ENCODE results near the gene ST8SIA6. TPM values are rescaled to one million over a fixed set of nuclear protein-coding genes. Genes with fewer than 3 reads are reported as not detected.

ST8SIA6 gene
- total and polyA plus RNA-seq, 7 donors, result 0.50 to 2.6 (median 1.1) TPM; not detected in 2

- H3K4me1 ChIP-seq, result no peaks in the 10 kb centered on the region
- H3K9me3 ChIP-seq, result peaks cover 0 to 13% (median 0%) of the 10 kb centered on the region in 4 donors
- TF ChIP-seq POLR2A (IDR thresholded peaks at IDR 0.05), result no peak
- TF ChIP-seq POLR2AphosphoS5 (IDR thresholded peaks at IDR 0.05), result no peak
- TF ChIP-seq EP300 (IDR thresholded peaks at IDR 0.05), result no peak
- no peak for TF ChIP-seq CTCF (IDR thresholded peaks at IDR 0.05)
- intact Hi-C loops (cut with DNase I), result no loop called here
- no peak for DNase-seq
- no peaks in the 10 kb centered on the region for H3K27me3 ChIP-seq
- 86 to 93% methylated on average over 3 of the region's 3 CpGs for WGBS, 2 donors
- H3K27ac ChIP-seq, result no peak overlapping the region
- H3K4me3 ChIP-seq, result no peak overlapping the region
- no peaks in the 10 kb centered on the region for H3K36me3 ChIP-seq
Measured at GRCh38 chr10:17282311-17282710, 172.1 kb downstream of the ST8SIA6 start.

- Histone ChIP-seq H3K9me3 (peaks cover 0 to 13% (median 2%) of the 10 kb centered on the region in 4 donors), H3K4me3 (no peak overlapping the region), H3K36me3 (no peaks in the 10 kb centered on the region), H3K27me3 (no peaks in the 10 kb centered on the region), H3K4me1 (no peaks in the 10 kb centered on the region), H3K27ac (no peak overlapping the region)
- TF ChIP-seq POLR2AphosphoS5 (IDR thresholded peaks at IDR 0.05) (no peak), CTCF (IDR thresholded peaks at IDR 0.05) (no peak), EP300 (IDR thresholded peaks at IDR 0.05) (no peak), POLR2A (IDR thresholded peaks at IDR 0.05) (no peak)
- DNase-seq, result no peak
- intact Hi-C loops (cut with DNase I), result no loop called here
- WGBS, 2 donors, result 36 to 68% methylated on average over 4 of the region's 4 CpGs
Measured at GRCh38 chr10:17278607-17279240, 175.7 kb downstream of the ST8SIA6 start.

GRCh38 chr10:17276756-17277424 lies 177.5 kb downstream of the ST8SIA6 start:
- Histone ChIP-seq H3K27ac (no peak overlapping the region), H3K4me3 (no peak overlapping the region), H3K36me3 (no peaks in the 10 kb centered on the region), H3K9me3 (peaks cover 0 to 4% (median 2%) of the 10 kb centered on the region in 4 donors), H3K27me3 (no peaks in the 10 kb centered on the region), H3K4me1 (no peaks in the 10 kb centered on the region)
- intact Hi-C loops (cut with DNase I), result no loop called here
- 86 to 91% methylated on average over 9 of the region's 9 CpGs for WGBS, 2 donors
- DNase-seq, result no peak
- TF ChIP-seq CTCF (IDR thresholded peaks at IDR 0.05), result no peak
- no peak for TF ChIP-seq EP300 (IDR thresholded peaks at IDR 0.05)
- no peak for TF ChIP-seq POLR2AphosphoS5 (IDR thresholded peaks at IDR 0.05)
- TF ChIP-seq POLR2A (IDR thresholded peaks at IDR 0.05), result no peak

GRCh38 chr10:17273403-17273802 lies 181.0 kb downstream of the ST8SIA6 start:
- Histone ChIP-seq H3K9me3 (peaks cover 0 to 3% (median 0%) of the 10 kb centered on the region in 4 donors), H3K27me3 (no peaks in the 10 kb centered on the region), H3K36me3 (no peaks in the 10 kb centered on the region), H3K4me3 (no peak overlapping the region), H3K27ac (no peak overlapping the region), H3K4me1 (no peaks in the 10 kb centered on the region)
- intact Hi-C loops (cut with DNase I), result no loop called here
- TF ChIP-seq CTCF (IDR thresholded peaks at IDR 0.05), result no peak
- no peak for TF ChIP-seq POLR2A (IDR thresholded peaks at IDR 0.05)
- DNase-seq, result no peak
- WGBS, 2 donors, result 77 to 80% methylated on average over 2 of the region's 2 CpGs

All from sigmoid colon (tissue), 7 donors.